Mammary epithelial cell (primary cell): ENCODE results near the gene PCDHGB4.
"Not testable (repeated sequence)": the region's sequence is repeated elsewhere in the genome, so short reads cannot be mapped to it uniquely, and the experiment has no call there.

Experiments used
- EZH2 ChIP-seq: IDR thresholded peaks from 2 replicates; pipeline ENCODE4 v1.6.1; 2012; ENCODE audit warnings: low read length, inconsistent platforms, borderline replicate concordance
- TF ChIP-seq, protein P1 (sequence below), 2 donors: IDR thresholded peaks in 1 of 2; conservative IDR thresholded peaks in 1 of 2; 2 replicates each; pipeline ENCODE4 v1.5.1; 2011 to 2012; ENCODE audit warnings: inconsistent platforms in 2 of 2, low read length in 2 of 2, mild to moderate bottlenecking in 2 of 2, control low read depth in 1 of 2, low read depth in 1 of 2; ENCODE audit not compliant: insufficient read depth in 1 of 2; ENCODE audit errors: extremely low read depth in 1 of 2

DNA sequence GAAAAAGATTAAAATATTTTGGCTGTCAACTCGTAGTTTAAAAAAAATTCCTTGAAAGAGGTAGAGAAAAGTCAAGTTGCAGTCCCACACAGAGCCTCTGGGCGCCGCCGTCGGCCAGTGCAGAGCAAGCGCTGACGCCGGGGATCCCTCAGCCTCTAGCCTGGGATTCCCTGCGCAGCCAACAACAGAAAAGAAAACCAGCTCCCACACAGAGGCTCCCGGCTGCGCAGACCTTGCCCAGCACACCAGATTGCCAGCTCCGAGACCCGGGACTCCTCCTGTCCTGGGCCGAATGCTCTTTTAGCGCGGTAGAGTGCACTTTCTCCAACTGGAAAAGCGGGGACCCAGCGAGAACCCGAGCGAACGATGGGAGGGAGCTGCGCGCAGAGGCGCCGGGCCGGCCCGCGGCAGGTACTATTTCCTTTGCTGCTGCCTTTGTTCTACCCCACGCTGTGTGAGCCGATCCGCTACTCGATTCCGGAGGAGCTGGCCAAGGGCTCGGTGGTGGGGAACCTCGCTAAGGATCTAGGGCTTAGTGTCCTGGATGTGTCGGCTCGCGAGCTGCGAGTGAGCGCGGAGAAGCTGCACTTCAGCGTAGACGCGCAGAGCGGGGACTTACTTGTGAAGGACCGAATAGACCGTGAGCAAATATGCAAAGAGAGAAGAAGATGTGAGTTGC lies 30.1 kb downstream of the PCDHGB4 start, which contains the start of gene PCDHGB7:
- TF ChIP-seq, protein P1, sequence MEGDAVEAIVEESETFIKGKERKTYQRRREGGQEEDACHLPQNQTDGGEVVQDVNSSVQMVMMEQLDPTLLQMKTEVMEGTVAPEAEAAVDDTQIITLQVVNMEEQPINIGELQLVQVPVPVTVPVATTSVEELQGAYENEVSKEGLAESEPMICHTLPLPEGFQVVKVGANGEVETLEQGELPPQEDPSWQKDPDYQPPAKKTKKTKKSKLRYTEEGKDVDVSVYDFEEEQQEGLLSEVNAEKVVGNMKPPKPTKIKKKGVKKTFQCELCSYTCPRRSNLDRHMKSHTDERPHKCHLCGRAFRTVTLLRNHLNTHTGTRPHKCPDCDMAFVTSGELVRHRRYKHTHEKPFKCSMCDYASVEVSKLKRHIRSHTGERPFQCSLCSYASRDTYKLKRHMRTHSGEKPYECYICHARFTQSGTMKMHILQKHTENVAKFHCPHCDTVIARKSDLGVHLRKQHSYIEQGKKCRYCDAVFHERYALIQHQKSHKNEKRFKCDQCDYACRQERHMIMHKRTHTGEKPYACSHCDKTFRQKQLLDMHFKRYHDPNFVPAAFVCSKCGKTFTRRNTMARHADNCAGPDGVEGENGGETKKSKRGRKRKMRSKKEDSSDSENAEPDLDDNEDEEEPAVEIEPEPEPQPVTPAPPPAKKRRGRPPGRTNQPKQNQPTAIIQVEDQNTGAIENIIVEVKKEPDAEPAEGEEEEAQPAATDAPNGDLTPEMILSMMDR (conservative IDR thresholded peaks at IDR 0.05 in 1 of 2, IDR thresholded peaks at IDR 0.05 in 1 of 2; ENCODE audit: extremely low read depth in 1 of 2, insufficient read depth in 1 of 2, low read depth in 1 of 2, low read length in 2 of 2), result peak; percentile 66 to 75
- TF ChIP-seq EZH2, result not testable (repeated sequence)
